ENCODE measurements around the gene HOXB8.

HOXB8 gene

DNA sequence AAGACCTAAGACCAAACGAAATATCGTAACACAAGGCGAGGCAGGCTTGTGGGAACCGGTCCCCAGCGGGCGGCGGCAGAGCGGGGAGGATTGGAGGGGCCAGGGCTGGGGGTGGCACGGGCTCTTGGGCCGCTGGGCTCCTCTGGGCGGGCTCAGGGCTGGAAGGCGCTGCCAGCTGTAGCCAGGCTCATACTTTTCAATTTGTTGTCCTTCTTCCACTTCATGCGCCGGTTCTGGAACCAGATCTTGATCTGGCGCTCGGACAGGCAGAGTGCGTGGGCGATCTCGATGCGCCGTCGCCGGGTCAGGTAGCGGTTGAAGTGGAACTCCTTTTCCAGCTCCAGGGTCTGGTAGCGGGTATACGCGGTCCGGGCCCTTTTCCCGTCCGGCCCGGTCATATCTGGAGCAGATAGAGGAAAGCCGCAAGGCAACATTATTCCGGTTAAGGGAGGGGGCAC is 23.0 kb downstream of the HOXB8 start:
- Histone ChIP-seq H3K4me1 (ENCODE audit: control insufficient read depth, insufficient read depth, low read depth, low read length) (peaks cover 51% of the 10 kb centered on the region), H4K8ac (ENCODE audit: low read length) (no peak overlapping the region), H2AFZ (ENCODE audit: low read depth, low read length) (no peak overlapping the region), H2BK5ac (ENCODE audit: low read depth, low read length, poor library complexity, severe bottlenecking) (peak overlapping the region; percentile 9), H3K4ac (ENCODE audit: low read depth in 1 of 2, low read length in 2 of 2) (peak overlapping the region in 1 of 2 experiments; percentile 89), H3K14ac (ENCODE audit: low read length in 2 of 2) (peak overlapping the region in 1 of 2 experiments; percentile 94), H3K9me3 (ENCODE audit: control insufficient read depth, low read length) (no peaks in the 10 kb centered on the region), H3K27me3 (ENCODE audit: control insufficient read depth in 1 of 2, insufficient read depth in 1 of 2, low read length in 2 of 2) (peaks cover 0 to 4% of the 10 kb centered on the region in 2 experiments), H2AK5ac (ENCODE audit: low read length, severe bottlenecking) (no peak overlapping the region), H3K4me3 (ENCODE audit: insufficient read depth in 1 of 2, low read depth in 1 of 2, low read length in 2 of 2) (peak overlapping the region in 1 of 2 experiments; percentile 80), H3K18ac (ENCODE audit: low read depth in 1 of 2, low read length in 2 of 2) (peak overlapping the region; percentile 82 to 93), H2BK15ac (ENCODE audit: low read depth, poor library complexity, severe bottlenecking) (no peak overlapping the region), H3K27ac (ENCODE audit: low read length, poor library complexity, severe bottlenecking) (no peak overlapping the region), H3K23ac (ENCODE audit: low read length in 2 of 2) (peak overlapping the region in 1 of 2 experiments; percentile 63), H3K4me2 (ENCODE audit: low read length, poor library complexity, severe bottlenecking) (peak overlapping the region; percentile 92), H3K79me1 (replicated peaks; ENCODE audit: low read length, poor library complexity, severe bottlenecking) (peaks cover 5% of the 10 kb centered on the region), H4K91ac (ENCODE audit: low read length) (peak overlapping the region; percentile 70), H3K9ac (ENCODE audit: low read length) (peak overlapping the region; percentile 98), H2BK120ac (ENCODE audit: low read depth, low read length) (peak overlapping the region; percentile 50), H3K36me3 (ENCODE audit: control insufficient read depth in 1 of 2, insufficient read depth in 2 of 2, low read depth in 1 of 2, low read length in 2 of 2) (peaks cover 31 to 34% of the 10 kb centered on the region in 2 experiments), H2BK12ac (ENCODE audit: low read length in 2 of 2) (peak overlapping the region in 1 of 2 experiments; percentile 70)
- WGBS = 4% methylated on average over 26 of the region's 33 CpGs
- DNase-seq = no peak

DNA sequence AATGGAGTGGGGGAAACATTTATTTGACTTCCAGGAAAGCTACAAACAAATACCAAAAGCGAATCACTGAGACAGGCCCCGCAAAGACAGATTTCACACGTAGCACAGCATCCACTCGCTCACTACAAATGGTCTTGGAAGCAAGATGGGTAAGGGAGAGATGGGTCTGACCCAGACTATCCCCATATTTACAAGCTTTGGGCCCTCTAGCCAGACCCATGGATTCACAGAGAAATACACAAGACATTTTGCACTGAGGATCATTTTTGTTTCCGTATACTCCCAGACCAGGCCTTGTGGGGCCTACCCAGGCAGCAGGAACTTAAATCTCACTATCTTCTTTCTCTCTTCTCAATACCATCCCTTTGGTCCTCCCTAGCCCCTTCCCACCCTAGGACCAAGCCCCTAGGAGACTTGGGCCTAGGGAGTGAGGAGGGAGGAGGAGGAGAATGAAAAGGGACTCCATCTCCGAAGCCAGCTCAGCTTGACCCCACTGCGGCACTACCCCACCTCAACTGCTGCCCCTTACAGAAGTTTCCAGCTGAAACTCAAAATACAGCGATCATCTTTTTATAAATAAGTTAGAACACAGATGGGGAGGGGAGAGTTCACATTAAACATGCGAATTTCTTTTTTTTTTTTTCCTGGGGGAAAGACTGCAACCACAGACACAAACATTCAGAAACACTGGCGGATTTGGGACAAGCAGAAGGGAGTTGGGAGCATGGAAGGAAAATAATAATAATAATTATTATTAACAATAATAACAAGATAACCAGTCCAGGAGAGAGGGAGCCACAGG is 23.6 kb downstream of the HOXB8 start:
- peaks cover 48% of the 10 kb centered on the region for H3K4me1 ChIP-seq (ENCODE audit: control insufficient read depth, insufficient read depth, low read depth, low read length)
- H2AFZ ChIP-seq (ENCODE audit: low read depth, low read length) = no peak overlapping the region
- no peak overlapping the region for H2BK5ac ChIP-seq (ENCODE audit: low read depth, low read length, poor library complexity, severe bottlenecking)
- no peaks in the 10 kb centered on the region for H3K9me3 ChIP-seq (ENCODE audit: control insufficient read depth, low read length)
- peak overlapping the region; percentile 15 to 100 for H3K23ac ChIP-seq (ENCODE audit: low read length in 2 of 2)
- peak overlapping the region in 1 of 2 experiments; percentile 80 for H3K4me3 ChIP-seq (ENCODE audit: insufficient read depth in 1 of 2, low read depth in 1 of 2, low read length in 2 of 2)
- H3K18ac ChIP-seq (ENCODE audit: low read depth in 1 of 2, low read length in 2 of 2) = peak overlapping the region; percentile 91 to 96
- H3K79me1 ChIP-seq (replicated peaks; ENCODE audit: low read length, poor library complexity, severe bottlenecking) = peaks cover 5% of the 10 kb centered on the region
- peak overlapping the region in 1 of 2 experiments; percentile 97 for H3K14ac ChIP-seq (ENCODE audit: low read length in 2 of 2)
- peaks cover 0 to 4% of the 10 kb centered on the region in 2 experiments for H3K27me3 ChIP-seq (ENCODE audit: control insufficient read depth in 1 of 2, insufficient read depth in 1 of 2, low read length in 2 of 2)
- H4K8ac ChIP-seq (ENCODE audit: low read length) = peak overlapping the region; percentile 93
- H3K9ac ChIP-seq (ENCODE audit: low read length) = peak overlapping the region; percentile 98
- 18% methylated on average over 5 of the region's 10 CpGs for WGBS
- DNase-seq = no peak
- H2AK5ac ChIP-seq (ENCODE audit: low read length, severe bottlenecking) = peak overlapping the region; percentile 82
- peak overlapping the region; percentile 83 for H2BK15ac ChIP-seq (ENCODE audit: low read depth, poor library complexity, severe bottlenecking)
- no peak overlapping the region for H3K4me2 ChIP-seq (ENCODE audit: low read length, poor library complexity, severe bottlenecking)
- no peak overlapping the region for H3K27ac ChIP-seq (ENCODE audit: low read length, poor library complexity, severe bottlenecking)
- peak overlapping the region; percentile 87 for H2BK120ac ChIP-seq (ENCODE audit: low read depth, low read length)
- H2BK12ac ChIP-seq (ENCODE audit: low read length in 2 of 2) = peak overlapping the region; percentile 49 to 97
- peaks cover 30 to 33% of the 10 kb centered on the region in 2 experiments for H3K36me3 ChIP-seq (ENCODE audit: control insufficient read depth in 1 of 2, insufficient read depth in 2 of 2, low read depth in 1 of 2, low read length in 2 of 2)
- peak overlapping the region; percentile 96 to 98 for H3K4ac ChIP-seq (ENCODE audit: low read depth in 1 of 2, low read length in 2 of 2)
- peak overlapping the region; percentile 87 for H4K91ac ChIP-seq (ENCODE audit: low read length)

DNA sequence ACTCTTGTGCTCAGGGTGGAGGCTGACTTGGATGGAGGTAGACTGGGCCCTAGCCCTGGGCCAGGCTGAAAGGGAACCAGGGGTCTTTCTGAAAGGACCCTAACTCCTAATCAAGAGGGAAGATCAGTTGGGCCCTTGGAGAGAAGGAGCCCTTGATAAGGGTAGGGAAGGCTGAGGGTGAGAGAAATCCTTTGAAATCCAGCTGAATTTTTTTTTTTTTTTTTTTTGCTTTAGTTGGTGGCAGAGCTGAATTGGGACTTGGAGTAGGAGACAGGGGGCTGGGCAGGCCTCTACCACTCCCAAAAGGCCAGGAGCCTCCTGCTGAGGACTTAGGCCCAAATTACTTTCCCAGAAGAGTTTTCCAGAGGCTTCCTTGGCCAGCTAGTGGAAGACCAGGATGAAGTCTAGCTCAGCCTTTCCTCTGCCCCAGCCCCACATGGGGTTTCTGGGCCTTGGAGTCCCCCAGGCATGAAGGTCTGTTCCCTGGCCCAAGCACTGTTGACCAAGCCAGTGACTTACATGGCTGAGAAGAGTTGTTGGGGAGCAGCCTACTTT is 24.4 kb downstream of the HOXB8 start:
- H2AFZ ChIP-seq (ENCODE audit: low read depth, low read length) = no peak overlapping the region
- peak overlapping the region; percentile 91 to 99 for H3K18ac ChIP-seq (ENCODE audit: low read depth in 1 of 2, low read length in 2 of 2)
- H3K27me3 ChIP-seq (ENCODE audit: control insufficient read depth in 1 of 2, insufficient read depth in 1 of 2, low read length in 2 of 2) = peaks cover 0 to 4% of the 10 kb centered on the region in 2 experiments
- H4K8ac ChIP-seq (ENCODE audit: low read length) = peak overlapping the region; percentile 93
- peaks cover 43% of the 10 kb centered on the region for H3K4me1 ChIP-seq (ENCODE audit: control insufficient read depth, insufficient read depth, low read depth, low read length)
- H2AK5ac ChIP-seq (ENCODE audit: low read length, severe bottlenecking) = peak overlapping the region; percentile 69
- DNase-seq = no peak
- H3K36me3 ChIP-seq (ENCODE audit: control insufficient read depth in 1 of 2, insufficient read depth in 2 of 2, low read depth in 1 of 2, low read length in 2 of 2) = peaks cover 24 to 25% of the 10 kb centered on the region in 2 experiments
- H3K4me3 ChIP-seq (ENCODE audit: insufficient read depth in 1 of 2, low read depth in 1 of 2, low read length in 2 of 2) = peak overlapping the region in 1 of 2 experiments; percentile 96
- peak overlapping the region; percentile 96 to 98 for H3K4ac ChIP-seq (ENCODE audit: low read depth in 1 of 2, low read length in 2 of 2)
- peak overlapping the region; percentile 87 for H2BK120ac ChIP-seq (ENCODE audit: low read depth, low read length)
- no peaks in the 10 kb centered on the region for H3K9me3 ChIP-seq (ENCODE audit: control insufficient read depth, low read length)
- H4K91ac ChIP-seq (ENCODE audit: low read length) = peak overlapping the region; percentile 88
- H3K14ac ChIP-seq (ENCODE audit: low read length in 2 of 2) = peak overlapping the region in 1 of 2 experiments; percentile 35
- peak overlapping the region in 1 of 2 experiments; percentile 87 for H3K23ac ChIP-seq (ENCODE audit: low read length in 2 of 2)
- peak overlapping the region; percentile 83 for H2BK15ac ChIP-seq (ENCODE audit: low read depth, poor library complexity, severe bottlenecking)
- H2BK12ac ChIP-seq (ENCODE audit: low read length in 2 of 2) = peak overlapping the region; percentile 49 to 93
- peak overlapping the region; percentile 31 for H3K27ac ChIP-seq (ENCODE audit: low read length, poor library complexity, severe bottlenecking)
- peak overlapping the region; percentile 98 for H3K9ac ChIP-seq (ENCODE audit: low read length)
- H2BK5ac ChIP-seq (ENCODE audit: low read depth, low read length, poor library complexity, severe bottlenecking) = peak overlapping the region; percentile 74
- peak overlapping the region; percentile 36 for H3K4me2 ChIP-seq (ENCODE audit: low read length, poor library complexity, severe bottlenecking)
- peaks cover 5% of the 10 kb centered on the region for H3K79me1 ChIP-seq (replicated peaks; ENCODE audit: low read length, poor library complexity, severe bottlenecking)

All from mesenchymal stem cell (in vitro differentiated cells and primary cell).